HT-29 (cell line): ENCODE results near the gene CORO6. TPM values are rescaled to one million over a fixed set of nuclear protein-coding genes. Genes with fewer than 3 reads are reported as not detected.
A peak's percentile ranks its signal among the peaks of the same experiment; 100 is the strongest.

Source experiments
- DNase-seq: peaks from one replicate; pipeline ENCODE4 v3.0.0-alpha.2; 2015; ENCODE audit warnings: low spot score
- small RNA-seq: library from RNA; depleted of rRNA; stranded (forward); fragments of <200 nt; gene quantifications from one replicate; pipeline ENCODE3, GENCODE V24; 2014
- total RNA-seq: library from RNA; depleted of rRNA; stranded (reverse); fragments of >200 nt; shearing (Covaris generic); gene quantifications from 2 replicates; pipeline ENCODE4 v1.2.3, GENCODE V29; 2014; rRNA removed

CORO6 gene
- total RNA-seq, 1 experiment from 2014 or later, result 0.25 TPM

DNA sequence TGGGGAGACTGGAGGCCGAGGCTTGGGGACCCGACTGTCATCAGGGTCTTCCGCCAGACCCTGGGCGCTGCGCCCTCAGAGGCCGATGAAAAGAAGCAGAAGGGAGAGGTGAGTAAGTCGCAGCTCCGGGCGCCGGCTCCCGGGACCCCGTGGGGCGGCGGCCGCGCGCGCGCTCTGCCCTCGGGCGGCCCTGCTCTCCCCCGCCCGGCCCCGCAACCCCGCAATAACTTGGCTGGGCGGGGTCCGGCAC, 55.5 kb downstream of the CORO6 start:
- no peak for DNase-seq

DNA sequence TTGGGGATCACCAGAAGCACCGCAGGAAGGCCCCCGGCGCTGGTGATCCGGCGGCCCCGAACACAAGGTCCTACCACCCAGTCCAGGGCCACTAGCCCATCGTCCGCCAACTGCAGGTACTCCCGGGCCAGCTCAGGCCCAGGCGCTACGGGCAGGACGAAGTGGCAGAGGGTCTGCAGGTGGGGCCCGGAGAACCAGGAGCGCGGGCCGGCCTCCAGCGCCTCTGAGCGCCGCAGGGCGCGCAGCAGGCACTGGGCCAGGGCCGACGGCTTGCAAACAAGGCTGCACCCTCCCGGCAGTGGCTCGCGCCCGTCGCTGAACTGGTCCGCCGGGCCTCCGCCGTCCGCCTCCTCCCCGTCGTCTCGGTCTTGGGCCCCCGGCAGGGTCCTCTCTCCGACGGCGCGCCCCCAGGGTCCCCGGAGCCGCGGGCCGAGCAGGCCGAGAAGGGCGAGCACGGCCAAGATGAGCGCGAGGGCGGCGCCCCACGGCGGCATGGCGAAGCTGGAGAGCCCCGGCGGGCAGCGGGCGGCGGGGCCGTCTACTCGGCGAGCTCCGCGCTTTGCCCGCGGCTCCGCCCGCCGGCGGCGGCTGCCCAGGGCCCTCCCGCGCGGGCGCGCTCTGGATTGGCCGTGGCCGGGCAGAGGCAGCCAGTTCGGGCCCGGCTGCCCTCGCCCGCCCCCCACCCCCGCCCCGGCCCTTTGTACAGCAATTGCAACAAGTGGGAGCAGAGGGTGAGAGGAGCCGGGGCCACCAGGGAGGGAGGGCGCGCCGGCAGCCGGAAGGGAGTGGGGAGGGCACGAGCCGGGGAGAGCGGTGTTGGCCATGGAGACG, 56.0 kb downstream of the CORO6 start, which contains the start of gene ABHD15:
Gene ABHD15, minus strand, starts transcription at position 565 of the 831 bp plus-strand sequence. Its CDS starts 71 bp downstream, at position 494.
- DNase-seq, result peak; percentile 86

DNA sequence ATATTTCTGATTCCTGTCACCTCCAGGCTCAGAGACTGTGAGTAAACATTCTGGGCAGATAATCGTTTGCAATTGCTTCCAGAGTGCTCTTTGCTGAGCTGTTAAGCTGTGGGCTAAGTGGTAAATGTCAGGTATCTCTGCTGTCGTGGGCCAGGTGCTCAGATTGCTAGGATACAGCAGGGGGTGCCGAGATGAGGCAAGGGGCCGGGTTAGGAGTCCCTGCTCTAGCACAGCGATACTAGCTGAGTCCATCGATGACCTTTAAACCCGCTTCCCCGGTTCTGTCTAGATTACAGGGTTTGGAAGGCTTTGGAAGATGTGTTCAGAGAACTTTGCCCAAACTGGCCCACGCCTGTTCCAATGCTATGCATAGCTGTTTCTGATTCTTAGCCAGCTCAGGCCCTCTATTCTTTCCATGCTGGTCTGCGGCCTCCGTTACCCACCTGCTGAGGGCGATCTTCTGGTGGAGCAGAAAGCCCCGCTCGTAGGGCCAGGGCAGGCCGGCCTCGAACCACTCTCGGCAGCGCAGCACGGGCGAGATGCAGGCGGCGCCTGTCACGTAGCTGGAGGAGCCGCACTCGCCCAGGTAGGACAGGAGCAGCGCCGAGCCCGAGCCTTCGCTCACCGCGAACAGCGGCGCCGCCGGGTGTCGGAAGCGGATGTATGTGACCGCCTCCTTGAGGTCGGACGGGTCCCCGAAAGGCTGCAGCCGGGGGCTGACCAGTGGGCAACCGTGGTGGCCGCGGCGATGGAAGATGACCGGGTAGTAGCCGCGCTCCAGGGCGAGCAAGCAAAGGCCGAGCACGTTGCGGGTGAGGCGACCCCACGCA, 56.9 kb downstream of the CORO6 start:
- DNase-seq, result peak; percentile 64

Small RNA genes within 50 kb of the gene (small RNA-seq; reads per million reads assigned to genes)
- not detected for gene RNU6-920P

Other genes with a start within 250 kb of the CORO6 start
- gene TAOK1, start 232.5 kb downstream of the CORO6 start, total RNA-seq, result 20.5 and 25.9 TPM in 2 replicates
- 20.6 and 25.5 TPM in 2 replicates for gene ABHD15, start 55.9 kb downstream of the CORO6 start, total RNA-seq
- 118 and 141 TPM in 2 replicates for gene TP53I13, start 54.2 kb downstream of the CORO6 start, total RNA-seq
- gene GIT1, start 33.3 kb downstream of the CORO6 start, total RNA-seq, result 52.2 and 56.3 TPM in 2 replicates
- gene ANKRD13B, start 29.8 kb downstream of the CORO6 start, total RNA-seq, result 26.6 and 28.0 TPM in 2 replicates